Suppressor macrophage treated with lipopolysaccharide for 1 hour (primary cell): Measurements from ENCODE around the gene SLC49A3.
"Not testable (repeated sequence)": the region's sequence is repeated elsewhere in the genome, so short reads cannot be mapped to it uniquely, and the experiment has no call there.

ENCODE experiments used
- DNase-seq, 3 donors: peaks; one replicate each; pipeline ENCODE4 v3.0.0-alpha.2; 2020 to 2022

The SLC49A3 gene

DNA sequence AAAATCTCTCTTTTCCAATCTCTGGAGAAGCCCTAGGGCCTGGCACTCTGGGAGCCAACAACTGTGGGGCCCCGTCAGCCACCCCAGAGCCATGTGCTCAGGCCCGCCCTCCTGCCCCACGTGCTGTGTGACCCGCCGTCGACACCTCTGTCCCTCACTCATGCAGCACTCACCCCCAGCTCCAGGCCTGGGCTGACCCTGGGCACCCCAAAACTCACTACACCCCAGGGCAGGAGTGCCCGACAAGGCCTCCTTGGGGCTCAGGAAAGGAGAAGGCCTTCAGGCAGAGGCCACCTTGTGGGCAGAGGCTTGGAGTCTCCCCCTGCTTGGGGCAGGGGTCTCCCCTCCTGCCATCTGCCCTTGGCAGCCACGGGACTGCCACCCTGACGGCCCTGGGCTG is 8.9 kb downstream of the SLC49A3 start:
- DNase-seq, result no peak

GRCh38 chr4:679629-680028 is 9.3 kb downstream of the SLC49A3 start:
- DNase-seq, result no peak

- no peak for DNase-seq
These were observed 9.9 kb downstream of the SLC49A3 start for GRCh38 chr4:679104-679481.

- DNase-seq, result no peak
These were observed 10.4 kb downstream of the SLC49A3 start for GRCh38 chr4:678331-679103.

- peak in 1 of 3 donors; percentile 7 for DNase-seq
These were observed 11.3 kb downstream of the SLC49A3 start for GRCh38 chr4:677431-678293.

- no peak for DNase-seq
These were observed 12.1 kb downstream of the SLC49A3 start for GRCh38 chr4:676871-677235.

DNA sequence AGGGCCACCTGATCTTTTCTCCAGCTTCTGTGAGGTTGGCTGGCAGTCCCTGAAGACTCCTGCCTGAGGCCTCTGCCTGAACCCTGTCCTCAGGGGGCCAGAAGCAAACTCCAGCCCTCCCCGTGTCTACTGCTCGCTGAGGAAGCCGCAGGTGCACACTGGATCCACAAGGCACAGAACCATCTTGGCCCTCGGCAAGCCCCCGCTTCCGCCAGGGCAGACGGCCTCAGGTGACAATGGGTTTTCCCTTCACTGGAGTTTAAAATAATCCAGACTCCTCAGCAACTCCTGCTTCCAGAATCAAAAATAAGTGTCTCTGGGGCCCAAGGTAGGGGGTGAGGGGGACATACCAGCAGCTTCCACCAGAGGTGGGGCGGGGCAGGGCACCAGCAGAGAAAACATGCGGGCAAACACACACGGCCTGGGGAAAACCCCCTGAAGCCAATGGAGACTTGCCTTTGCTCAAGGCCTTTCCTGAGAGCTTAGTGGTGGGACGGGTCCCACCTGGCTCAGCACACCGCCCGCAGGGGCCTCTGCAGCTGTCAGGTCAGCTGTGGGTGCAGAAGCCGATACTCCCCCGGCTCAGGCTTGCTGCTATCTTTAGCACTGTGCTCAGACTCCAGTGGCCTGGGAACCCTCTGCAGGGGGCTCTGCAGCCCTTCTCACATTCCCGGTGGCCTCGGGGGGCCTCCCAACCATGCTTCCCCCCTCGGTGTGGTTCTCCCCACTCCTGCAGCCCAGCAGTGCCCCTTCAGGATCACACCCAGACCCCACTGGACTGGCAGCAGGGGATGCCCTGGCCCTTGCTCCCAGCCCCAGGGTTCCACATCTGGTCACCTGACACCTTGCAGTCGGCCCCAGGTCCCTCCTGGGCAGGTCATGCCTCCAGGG is 12.7 kb downstream of the SLC49A3 start:
- DNase-seq, result no peak

DNA sequence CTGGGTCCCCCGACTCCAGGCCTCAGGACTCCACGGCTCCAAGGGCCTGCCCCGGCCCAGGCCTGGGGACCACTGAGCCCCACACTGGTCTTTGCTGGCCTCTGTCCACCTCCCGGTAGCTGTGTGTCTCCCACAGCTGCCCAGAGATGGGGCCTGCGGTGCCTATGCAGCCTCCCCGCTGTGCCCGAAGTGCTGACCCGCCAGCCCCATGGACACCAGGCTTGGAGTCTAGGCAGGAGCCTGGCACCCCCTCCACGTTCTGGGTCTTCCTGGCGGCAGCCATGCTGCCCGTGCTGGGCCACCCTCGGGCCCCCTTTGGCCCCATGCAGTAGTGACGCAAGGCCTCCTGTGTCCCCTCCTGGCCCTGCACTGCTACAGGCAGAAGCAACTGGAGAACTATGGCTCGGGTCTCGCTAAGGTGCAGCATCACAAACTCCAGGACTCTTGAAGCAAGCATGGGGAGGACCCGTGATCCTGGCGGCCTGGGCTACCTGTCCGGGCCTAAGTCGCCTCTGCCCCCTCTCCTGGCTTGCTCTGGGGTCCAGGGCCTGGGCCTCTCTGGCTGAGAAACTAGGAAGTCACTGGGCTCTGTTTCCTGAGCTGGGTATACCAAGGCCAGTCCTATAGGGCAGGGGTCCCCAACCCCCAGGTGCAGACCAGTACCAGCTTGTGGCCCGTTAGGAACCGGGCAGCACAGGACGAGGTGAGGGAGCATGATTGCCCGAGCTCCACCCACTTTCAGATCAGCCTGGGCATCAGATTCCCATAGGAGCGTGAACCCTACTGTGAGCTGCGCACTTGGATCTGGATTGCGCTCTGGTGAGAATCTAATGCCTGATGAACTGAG is 13.7 kb downstream of the SLC49A3 start:
- no peak for DNase-seq

- peak; percentile 97 to 99 (median 99) for DNase-seq
These were observed 14.5 kb downstream of the SLC49A3 start, which contains the start of the genes ATP5ME and MYL5 for GRCh38 chr4:674172-675035. ATP5ME (minus strand) TSS chr4:674276; CDS start chr4:674247, 29 bp downstream. MYL5 (plus strand) TSS chr4:674542; CDS start chr4:678027, 3,485 bp downstream.

DNA sequence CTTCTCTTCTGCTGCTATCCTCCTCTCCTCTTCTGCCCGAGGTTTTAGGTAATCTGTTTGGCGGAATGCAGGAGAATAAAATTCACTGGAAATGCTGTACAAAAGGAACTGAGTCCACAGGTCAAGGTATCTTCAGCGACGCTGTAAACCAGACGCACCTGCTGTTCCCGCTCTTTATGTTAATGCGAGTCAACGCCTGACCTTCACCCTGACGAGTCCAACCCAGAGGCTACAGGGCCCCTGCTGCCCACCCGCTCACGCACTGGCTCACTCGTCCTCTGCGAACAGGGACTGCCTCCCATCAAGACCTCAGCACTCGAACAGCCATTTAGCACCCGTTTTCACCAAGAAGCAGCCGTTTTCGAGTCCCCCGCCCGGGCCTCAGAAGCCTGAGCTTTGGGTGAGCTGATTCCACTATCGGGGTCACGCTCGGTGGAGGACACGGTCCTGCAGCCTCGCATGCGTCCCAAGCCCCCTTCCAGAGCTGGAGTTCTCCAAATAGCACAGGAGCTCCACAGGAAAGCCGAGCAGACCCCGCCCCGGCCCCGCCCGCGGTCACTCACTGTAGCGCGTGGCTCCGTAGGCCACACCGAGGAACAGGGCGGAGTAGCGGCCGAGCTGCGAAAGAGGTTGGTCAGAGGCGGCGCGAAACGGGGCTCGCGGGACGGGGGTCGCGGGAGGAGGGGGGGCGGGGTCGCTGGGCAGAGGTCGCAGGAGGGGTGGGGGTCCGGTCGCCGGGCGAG is 15.4 kb downstream of the SLC49A3 start:
- DNase-seq, result peak; percentile 37 to 76 (median 52)

- DNase-seq, result no peak
These were observed 17.2 kb downstream of the SLC49A3 start for GRCh38 chr4:671769-672168.

DNA sequence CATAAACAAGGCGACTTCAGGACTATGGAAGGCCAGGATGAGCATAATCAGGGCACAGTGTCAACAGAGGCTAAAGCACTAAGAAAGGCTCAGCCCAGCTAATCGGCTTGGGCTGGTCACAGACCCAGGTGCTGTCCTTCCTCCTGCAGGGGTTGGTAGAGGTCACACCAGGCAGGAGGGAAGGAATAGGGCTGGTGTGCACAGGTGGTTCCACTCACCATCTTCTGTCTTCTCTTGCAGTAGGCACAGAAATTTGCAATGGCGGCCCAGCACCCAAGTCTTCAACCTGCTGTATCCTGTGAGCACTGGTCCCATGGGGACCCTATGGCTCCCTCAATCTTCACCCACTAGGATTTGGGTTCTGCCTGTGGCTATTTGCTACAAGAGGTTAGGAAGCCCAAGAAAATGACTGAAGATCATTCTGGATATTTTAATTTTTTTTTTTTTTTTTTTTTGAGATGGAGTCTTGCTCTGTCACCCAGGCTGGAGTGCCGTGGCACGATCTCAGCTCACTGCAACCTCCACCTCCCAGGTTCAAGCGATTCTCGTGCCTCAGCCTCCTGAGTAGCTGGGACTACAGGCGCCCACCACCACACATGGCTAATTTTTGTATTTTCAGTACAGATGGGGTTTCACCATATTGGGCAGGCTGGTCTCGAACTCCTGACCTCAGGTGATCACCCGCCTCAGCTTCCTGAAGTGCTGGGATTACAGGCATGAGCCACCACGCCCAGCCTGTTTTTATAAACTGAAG is 19.0 kb downstream of the SLC49A3 start:
- not testable (repeated sequence) for DNase-seq

DNA sequence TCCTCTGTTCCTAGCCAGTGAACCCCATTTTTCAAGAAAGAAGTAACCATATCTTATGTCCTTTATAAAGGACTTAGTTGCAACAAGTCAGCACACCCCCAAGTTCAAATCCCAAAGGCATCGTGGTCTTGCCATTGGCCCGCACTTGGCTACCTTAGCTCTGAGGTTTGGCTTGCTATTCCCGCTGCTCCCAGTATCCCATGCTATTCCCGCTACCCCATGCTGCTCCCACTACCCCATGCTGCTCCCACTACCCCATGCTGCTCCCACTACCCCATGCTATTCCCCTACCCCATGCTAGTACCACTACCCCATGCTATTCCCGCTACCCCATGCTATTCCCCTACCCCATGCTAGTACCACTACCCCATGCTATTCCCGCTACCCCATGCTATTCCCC is 20.7 kb downstream of the SLC49A3 start:
- not testable (repeated sequence) for DNase-seq

DNA sequence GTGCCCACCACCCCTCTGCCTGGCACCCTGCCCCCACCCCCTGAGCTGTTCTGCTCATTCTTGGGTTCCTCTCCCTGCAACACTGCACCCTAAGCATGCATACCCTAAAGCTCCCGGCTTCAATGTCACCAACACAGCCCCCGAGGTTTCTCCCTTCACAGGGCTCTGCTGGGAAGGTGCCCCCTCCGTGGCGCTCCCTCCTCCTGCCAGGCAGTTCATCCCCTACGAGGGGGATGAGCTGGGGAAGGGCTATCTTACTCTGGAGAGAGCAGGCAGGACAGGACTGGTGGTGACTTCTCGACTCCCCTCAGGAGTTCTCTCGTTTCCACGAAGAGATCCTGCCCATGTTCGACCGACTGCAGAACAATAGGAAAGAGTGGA is 21.4 kb downstream of the SLC49A3 start:
- DNase-seq, result no peak

DNA sequence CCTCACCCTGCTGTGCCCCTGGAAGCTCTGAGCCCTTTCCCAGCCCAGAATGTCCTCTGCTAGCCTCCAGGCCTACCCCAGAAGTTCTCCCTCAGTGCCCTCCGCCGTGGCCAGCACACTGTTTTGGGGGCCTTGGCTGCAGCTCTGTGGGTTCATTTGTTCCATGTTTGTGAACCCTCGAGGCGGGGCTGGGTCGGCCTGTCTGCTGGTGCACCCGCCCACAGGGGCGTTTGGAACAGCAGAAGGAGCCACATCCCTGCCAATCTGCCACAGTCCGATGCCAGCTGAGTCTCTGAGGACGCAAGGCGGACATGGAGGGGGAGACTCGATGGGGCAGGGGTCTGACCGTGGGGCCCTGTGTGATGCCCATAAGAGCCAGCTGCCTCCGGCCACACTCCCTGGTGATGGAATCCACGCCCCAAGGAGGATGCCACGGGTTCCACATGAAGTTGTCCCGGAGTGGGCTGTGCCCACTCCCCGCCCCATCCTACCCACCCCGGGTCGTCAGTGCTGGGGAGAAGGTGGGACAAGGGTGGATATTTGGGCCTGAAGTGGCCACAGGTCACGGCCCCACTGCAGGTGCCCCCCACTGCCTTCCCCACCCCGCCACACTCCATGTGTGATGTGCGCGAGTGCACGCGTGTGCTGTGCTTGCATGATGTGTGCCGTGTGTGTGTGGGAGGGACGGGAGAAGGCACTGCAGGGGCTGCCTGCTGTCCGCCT is 22.0 kb downstream of the SLC49A3 start:
- DNase-seq, result no peak

DNA sequence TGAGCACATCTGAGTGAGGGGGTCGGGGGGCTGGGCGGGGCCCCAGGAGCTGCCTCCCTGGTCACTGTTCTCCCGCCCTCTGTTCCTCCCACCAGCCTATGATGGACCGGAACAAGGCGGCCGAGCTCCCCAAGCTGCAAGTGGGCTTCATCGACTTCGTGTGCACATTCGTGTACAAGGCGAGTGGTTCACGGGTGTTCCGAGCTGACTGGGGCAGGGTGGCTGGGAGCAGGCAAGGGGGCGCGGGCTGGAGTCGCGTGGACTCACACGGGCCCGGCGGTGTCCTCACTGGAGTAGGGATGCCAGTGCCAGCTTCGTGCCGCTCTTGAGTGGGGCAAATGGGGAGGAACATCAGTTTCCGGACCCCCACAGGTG is 22.5 kb downstream of the SLC49A3 start:
- no peak for DNase-seq

DNA sequence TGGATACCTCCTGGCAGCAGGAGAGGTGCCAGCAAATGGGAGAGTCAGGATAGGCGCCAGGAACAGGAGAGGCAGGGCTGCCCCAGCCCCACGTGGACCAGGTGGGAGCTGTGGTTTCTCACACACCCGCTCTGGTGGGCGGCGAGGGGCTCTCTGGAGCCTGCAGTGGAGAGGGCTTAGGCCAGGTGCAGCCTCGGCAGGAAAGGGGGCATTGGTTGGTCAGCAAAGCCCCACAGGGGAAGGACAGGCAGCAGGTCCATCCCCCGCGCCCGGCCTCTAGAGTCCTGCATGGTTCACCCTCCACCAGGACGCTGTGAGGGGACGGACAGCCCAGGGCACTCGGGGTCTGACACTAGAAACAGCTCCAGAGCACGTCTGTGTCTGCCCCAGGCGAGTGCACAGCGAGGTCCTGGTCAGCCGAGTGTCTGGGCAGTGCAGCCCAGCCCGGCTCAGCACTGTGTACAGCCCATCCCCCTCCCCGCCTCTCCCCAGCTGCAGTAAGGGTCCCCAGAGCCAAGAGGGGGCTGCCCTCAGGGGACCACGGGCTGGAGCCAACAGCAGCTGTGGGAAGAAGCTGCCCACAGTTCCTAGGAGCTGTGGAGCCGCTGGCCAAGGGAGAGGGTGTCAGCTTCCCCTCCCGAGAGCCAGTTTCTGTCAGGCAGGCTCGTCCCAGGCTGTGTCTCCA is 23.1 kb downstream of the SLC49A3 start:
- no peak for DNase-seq

DNA sequence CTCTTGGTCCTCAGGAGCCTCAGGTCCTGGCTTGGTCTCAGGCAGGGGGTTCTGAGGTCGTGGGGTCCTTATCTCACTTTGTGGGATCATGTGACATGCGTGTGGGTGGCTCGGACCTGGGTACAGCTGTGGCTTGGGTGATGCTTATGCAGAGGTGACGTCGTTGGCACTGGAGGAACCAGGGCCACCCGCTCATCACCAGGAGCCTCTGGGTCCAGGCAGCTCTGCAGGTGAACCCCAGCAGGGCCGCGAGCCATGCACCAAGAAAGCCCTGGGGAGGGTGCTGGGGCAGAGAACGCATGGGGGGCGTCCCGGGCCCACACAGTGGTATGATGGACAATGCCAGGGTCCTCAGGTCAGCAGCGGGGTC is 23.6 kb downstream of the SLC49A3 start:
- DNase-seq, result no peak
